ENCODE data around the gene NUP210. TPM values are rescaled to one million over a fixed set of nuclear protein-coding genes. Genes with fewer than 3 reads are reported as not detected.

The NUP210 gene
- total and polyA plus RNA-seq, 2 of the 13 experiments (the other 11 are each of a cell fraction or from before 2014, with no cell fraction given) = 31.6 to 35.2 TPM

DNA sequence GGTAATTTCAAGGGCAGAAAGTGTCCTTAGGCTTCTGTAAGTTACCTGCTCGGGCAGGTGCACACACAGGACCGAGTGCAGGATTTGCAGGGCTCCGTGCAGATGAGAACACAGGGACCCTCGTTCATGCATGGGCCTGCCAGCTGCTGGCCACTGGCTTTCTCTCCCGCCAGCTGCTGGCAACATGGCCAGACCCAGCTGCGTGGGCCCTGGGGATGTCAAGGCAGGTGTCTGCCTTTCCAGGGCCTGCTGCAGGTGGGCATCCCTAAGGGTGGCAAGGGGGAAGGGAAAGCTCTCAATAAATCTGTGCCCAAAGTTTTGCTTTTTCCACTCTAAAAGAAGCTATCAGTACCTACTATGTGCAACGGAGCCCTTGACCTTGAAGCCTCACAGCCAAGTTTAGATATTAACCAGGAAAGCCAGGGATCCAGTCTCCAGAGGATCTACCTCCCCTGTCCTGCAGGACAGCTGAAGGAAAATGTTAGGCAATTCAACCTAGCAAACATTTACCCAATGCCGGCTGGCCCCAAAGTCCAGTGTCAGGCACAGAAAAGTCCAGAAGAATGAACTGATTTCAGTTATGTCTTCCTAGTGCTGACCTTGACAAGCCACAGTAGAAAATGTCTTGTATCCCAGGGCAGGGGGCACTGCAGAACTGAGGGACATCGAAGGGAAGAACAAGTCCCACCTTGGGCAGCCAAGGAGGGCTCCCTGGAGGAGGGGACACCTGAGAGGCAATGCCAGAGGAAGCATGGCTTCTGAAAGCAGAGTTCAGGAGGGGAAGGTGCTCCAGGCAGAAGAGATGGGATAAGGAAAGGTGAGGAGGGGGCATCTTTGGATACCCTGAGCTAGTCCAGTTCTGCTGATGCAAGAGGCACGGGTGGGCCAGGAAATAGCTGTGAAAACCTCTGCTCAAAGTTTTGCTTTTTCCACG, 26.4 kb downstream of the NUP210 start:
- no TSS peak for BruUV-seq (replicated peaks)
- no peak overlapping the region; a peak in 1 of 6 replicates for H3K4me3 ChIP-seq (replicated peaks in 1 of 3; ENCODE audit: insufficient read depth in 1 of 3, low read depth in 2 of 3, low read length in 3 of 3)
- 38% methylated on average over 7 of the region's 11 CpGs for WGBS (ENCODE audit: low lambda C conversion rate)
- ChIA-PET CTCF (ENCODE audit: low intra/inter-chr PET ratio, low total read pairs) (no interaction called here), POLR2A (interaction anchor here (1.0 to 1.8 kb wide), 5 partner anchors 8 to 86 kb away, joined by 3 to 7 read pairs (median 3); partner anchors contain the start of gene HDAC11)
- intact Hi-C loops (cut with micrococcal nuclease; ENCODE audit: unreplicated experiment) (loop anchor here (5.0 kb wide), 1 partner anchor 59 kb away; no protein-coding TSS in a partner anchor), in situ Hi-C loops (cut with HindIII; ENCODE audit: extremely low pct_ligation_motif_present, low pct_unique_long_range_greater_than_20kb) (loop anchor here (5.0 kb wide), 1 partner anchor 1491 kb away; no protein-coding TSS in a partner anchor)
- FAIRE-seq (peak; percentile 98), DNase-seq (ENCODE audit: low spot score) (peak; percentile 86), ATAC-seq (peak; percentile 91)
- no peaks in the 10 kb centered on the region for H3K27me3 ChIP-seq (ENCODE audit: control insufficient read depth in 1 of 2, insufficient read depth in 2 of 2, low read length in 2 of 2)
- no peak overlapping the region for H3K9ac ChIP-seq (ENCODE audit: insufficient read depth, low read depth, low read length)
- peak overlapping the region; percentile 41 for H3K4me2 ChIP-seq (ENCODE audit: low read depth, low read length)
- no peaks in the 10 kb centered on the region for H3K79me2 ChIP-seq (ENCODE audit: insufficient read depth, low read length)
- no peak overlapping the region for H2AFZ ChIP-seq (ENCODE audit: low read length)
- peaks cover 44% of the 10 kb centered on the region for H3K4me1 ChIP-seq (ENCODE audit: insufficient read depth, low read length)
- no peaks in the 10 kb centered on the region for H3K9me3 ChIP-seq (ENCODE audit: low read length)
- H4K20me1 ChIP-seq (ENCODE audit: insufficient read depth, low read length) = no peaks in the 10 kb centered on the region
- peak overlapping the region; percentile 64 for H3K27ac ChIP-seq (ENCODE audit: extremely low read length, insufficient read depth, low read length)
- peaks cover 40 to 83% of the 10 kb centered on the region in 2 experiments for H3K36me3 ChIP-seq (replicated peaks in 1 of 2; ENCODE audit: control insufficient read depth in 1 of 2, insufficient read depth in 2 of 2, low read length in 2 of 2)
- 0 out of 2 replicates have a peak, but pooled peaks have one; percentile 35 for TF ChIP-seq KDM5B (CRISPR knock-in tag; IDR thresholded peaks at IDR 0.05; ENCODE audit: borderline replicate concordance)
- TF ChIP-seq ZNF777 (CRISPR knock-in tag; IDR thresholded peaks at IDR 0.05) = no peak
- TF ChIP-seq, protein P1, sequence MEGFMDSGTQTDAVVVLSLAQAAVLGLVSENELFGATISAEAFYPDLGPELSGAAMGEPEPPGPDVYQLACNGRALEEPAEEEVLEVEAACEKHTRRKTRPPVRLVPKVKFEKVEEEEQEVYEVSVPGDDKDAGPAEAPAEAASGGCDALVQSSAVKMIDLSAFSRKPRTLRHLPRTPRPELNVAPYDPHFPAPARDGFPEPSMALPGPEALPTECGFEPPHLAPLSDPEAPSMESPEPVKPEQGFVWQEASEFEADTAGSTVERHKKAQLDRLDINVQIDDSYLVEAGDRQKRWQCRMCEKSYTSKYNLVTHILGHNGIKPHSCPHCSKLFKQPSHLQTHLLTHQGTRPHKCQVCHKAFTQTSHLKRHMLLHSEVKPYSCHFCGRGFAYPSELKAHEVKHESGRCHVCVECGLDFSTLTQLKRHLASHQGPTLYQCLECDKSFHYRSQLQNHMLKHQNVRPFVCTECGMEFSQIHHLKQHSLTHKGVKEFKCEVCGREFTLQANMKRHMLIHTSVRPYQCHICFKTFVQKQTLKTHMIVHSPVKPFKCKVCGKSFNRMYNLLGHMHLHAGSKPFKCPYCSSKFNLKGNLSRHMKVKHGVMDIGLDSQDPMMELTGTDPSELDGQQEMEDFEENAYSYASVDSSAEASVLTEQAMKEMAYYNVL (CRISPR knock-in tag; IDR thresholded peaks at IDR 0.05; ENCODE audit: borderline replicate concordance) = peak; percentile 82; the same call in 1 of the 2 replicates
- TF ChIP-seq, protein P2, sequence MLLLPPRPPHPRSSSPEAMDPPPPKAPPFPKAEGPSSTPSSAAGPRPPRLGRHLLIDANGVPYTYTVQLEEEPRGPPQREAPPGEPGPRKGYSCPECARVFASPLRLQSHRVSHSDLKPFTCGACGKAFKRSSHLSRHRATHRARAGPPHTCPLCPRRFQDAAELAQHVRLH (CRISPR knock-in tag; IDR thresholded peaks at IDR 0.05; ENCODE audit: borderline replicate concordance, low read depth) = no peak
- peak; percentile 14; the same call in 1 of the 2 replicates for TF ChIP-seq ZFX (CRISPR knock-in tag; IDR thresholded peaks at IDR 0.05; ENCODE audit: low read depth)
- TF ChIP-seq, protein P3, sequence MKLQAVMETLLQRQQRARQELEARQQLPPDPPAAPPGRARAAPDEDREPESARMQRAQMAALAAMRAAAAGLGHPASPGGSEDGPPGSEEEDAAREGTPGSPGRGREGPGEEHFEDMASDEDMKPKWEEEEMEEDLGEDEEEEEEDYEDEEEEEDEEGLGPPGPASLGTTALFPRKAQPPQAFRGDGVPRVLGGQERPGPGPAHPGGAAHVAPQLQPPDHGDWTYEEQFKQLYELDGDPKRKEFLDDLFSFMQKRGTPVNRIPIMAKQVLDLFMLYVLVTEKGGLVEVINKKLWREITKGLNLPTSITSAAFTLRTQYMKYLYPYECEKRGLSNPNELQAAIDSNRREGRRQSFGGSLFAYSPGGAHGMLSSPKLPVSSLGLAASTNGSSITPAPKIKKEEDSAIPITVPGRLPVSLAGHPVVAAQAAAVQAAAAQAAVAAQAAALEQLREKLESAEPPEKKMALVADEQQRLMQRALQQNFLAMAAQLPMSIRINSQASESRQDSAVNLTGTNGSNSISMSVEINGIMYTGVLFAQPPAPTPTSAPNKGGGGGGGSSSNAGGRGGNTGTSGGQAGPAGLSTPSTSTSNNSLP (IDR thresholded peaks at IDR 0.05; ENCODE audit: low read depth, low read length) = peak; percentile 40; the same call in 1 of the 2 replicates
- peak; percentile 78; the same call in 1 of the 2 replicates for TF ChIP-seq FOXJ3 (CRISPR knock-in tag; IDR thresholded peaks at IDR 0.05; ENCODE audit: borderline replicate concordance)
- TF ChIP-seq ZNF614 (CRISPR knock-in tag; IDR thresholded peaks at IDR 0.05; ENCODE audit: borderline replicate concordance) = peak; percentile 58; the same call in 1 of the 2 replicates
- TF ChIP-seq, protein P4, sequence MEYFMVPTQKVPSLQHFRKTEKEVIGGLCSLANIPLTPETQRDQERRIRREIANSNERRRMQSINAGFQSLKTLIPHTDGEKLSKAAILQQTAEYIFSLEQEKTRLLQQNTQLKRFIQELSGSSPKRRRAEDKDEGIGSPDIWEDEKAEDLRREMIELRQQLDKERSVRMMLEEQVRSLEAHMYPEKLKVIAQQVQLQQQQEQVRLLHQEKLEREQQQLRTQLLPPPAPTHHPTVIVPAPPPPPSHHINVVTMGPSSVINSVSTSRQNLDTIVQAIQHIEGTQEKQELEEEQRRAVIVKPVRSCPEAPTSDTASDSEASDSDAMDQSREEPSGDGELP (IDR thresholded peaks at IDR 0.05; ENCODE audit: borderline replicate concordance, low read depth) = peak; percentile 85; the same call in 1 of the 2 replicates
- TF ChIP-seq, protein P5, sequence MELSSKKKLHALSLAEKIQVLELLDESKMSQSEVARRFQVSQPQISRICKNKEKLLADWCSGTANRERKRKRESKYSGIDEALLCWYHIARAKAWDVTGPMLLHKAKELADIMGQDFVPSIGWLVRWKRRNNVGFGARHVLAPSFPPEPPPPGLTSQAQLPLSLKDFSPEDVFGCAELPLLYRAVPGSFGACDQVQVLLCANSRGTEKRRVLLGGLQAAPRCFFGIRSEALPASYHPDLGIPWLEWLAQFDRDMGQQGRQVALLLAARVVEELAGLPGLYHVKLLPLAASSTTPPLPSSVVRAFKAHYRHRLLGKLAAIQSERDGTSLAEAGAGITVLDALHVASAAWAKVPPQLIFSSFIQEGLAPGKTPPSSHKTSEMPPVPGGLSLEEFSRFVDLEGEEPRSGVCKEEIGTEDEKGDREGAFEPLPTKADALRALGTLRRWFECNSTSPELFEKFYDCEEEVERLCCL (CRISPR knock-in tag; IDR thresholded peaks at IDR 0.05; ENCODE audit: borderline replicate concordance) = no peak

Data from HepG2 (cell line).